ENCODE data around the gene WNT3.
"Not testable (repeated sequence)": the region's sequence is repeated elsewhere in the genome, so short reads cannot be mapped to it uniquely, and the experiment has no call there.

WNT3 gene

DNA sequence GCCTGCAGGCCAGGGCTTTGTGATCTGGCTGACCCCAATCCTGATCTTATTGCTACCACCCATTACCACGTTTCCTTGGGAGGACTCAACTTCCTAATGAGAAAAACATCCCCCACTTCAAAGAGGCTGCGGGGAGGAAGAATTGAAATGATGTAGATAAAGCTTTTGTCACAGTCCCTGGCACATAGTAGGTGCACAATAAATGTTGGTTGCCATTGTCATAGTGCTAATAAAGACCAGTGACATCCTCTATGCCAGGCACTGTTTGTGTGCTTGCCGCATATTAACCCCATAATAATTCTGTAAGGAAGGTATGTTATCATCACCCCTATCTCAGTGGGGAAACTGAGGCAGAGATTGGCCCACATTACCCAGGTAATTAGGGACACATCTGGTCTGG is 22.4 kb downstream of the WNT3 start:
- Mint-ChIP-seq H3K27ac (no peak overlapping the region), H3K4me1 (peaks cover 11% of the 10 kb centered on the region), H3K4me3 (no peak overlapping the region), H3K27me3 (ENCODE audit: low read depth, poor library complexity) (peaks cover 26% of the 10 kb centered on the region), H3K9me3 (no peaks in the 10 kb centered on the region), H3K36me3 (ENCODE audit: low read depth) (no peaks in the 10 kb centered on the region)
- DNase-seq = no peak
- no peak for TF ChIP-seq CTCF (IDR thresholded peaks at IDR 0.05)

- H3K27ac Mint-ChIP-seq = no peak overlapping the region
- H3K27me3 Mint-ChIP-seq (ENCODE audit: low read depth, poor library complexity) = peaks cover 28% of the 10 kb centered on the region
- DNase-seq = no peak
- H3K4me3 Mint-ChIP-seq = no peak overlapping the region
- H3K9me3 Mint-ChIP-seq = no peaks in the 10 kb centered on the region
- no peaks in the 10 kb centered on the region for H3K36me3 Mint-ChIP-seq (ENCODE audit: low read depth)
- peaks cover 17% of the 10 kb centered on the region for H3K4me1 Mint-ChIP-seq
- no peak for TF ChIP-seq CTCF (IDR thresholded peaks at IDR 0.05)
Observed at GRCh38 chr17:46795379-46795952, 23.0 kb downstream of the WNT3 start.

DNA sequence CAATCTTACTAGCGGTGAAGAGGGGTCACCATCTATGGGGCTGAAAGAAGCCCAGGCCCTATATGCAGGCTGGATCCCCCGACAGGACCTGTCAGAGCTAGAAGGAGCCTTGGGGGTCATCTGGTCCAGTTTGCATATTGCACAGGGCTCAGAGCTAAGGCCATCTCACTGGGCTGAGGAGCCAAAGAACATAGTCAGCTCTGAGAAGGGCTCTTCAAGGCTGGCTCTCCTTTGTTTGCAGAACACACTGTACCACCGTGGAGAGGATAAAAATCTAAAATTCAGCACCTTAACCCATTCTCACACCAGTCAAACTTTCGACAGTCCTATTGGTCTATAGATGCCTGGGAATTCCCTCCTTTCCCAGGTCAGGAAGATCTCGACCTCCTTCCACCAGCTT is 24.2 kb downstream of the WNT3 start:
- peaks cover under 1% of the 10 kb centered on the region for H3K9me3 Mint-ChIP-seq
- no peak overlapping the region for H3K4me3 Mint-ChIP-seq
- H3K4me1 Mint-ChIP-seq = peaks cover 20% of the 10 kb centered on the region
- no peak for DNase-seq
- H3K27ac Mint-ChIP-seq = no peak overlapping the region
- peaks cover 29% of the 10 kb centered on the region for H3K27me3 Mint-ChIP-seq (ENCODE audit: low read depth, poor library complexity)
- TF ChIP-seq CTCF (IDR thresholded peaks at IDR 0.05) = no peak
- no peaks in the 10 kb centered on the region for H3K36me3 Mint-ChIP-seq (ENCODE audit: low read depth)

DNA sequence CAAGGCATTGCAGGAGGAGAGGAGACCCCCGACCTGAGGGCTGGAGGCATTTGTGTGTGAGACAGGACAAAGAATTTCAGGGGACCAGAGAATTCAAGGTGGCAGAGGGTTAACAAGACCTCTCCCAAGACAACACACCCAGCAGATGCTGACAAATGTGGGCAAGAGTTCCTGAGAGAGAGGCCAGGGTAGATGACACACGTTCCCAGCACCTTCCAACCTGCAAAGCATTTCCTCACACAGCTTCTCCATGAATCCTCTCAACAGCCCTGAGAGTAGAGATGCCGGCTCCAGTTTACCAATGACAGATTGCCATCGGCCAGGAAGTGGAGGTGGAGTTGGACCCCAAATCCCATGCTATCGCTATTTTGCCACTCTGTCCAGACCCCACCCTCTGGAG is 25.0 kb downstream of the WNT3 start:
- no peaks in the 10 kb centered on the region for H3K36me3 Mint-ChIP-seq (ENCODE audit: low read depth)
- H3K4me1 Mint-ChIP-seq = peaks cover 20% of the 10 kb centered on the region
- no peak overlapping the region for H3K27ac Mint-ChIP-seq
- H3K27me3 Mint-ChIP-seq (ENCODE audit: low read depth, poor library complexity) = peaks cover 31% of the 10 kb centered on the region
- H3K4me3 Mint-ChIP-seq = no peak overlapping the region
- no peak for TF ChIP-seq CTCF (IDR thresholded peaks at IDR 0.05)
- H3K9me3 Mint-ChIP-seq = peaks cover 3% of the 10 kb centered on the region
- no peak for DNase-seq

DNA sequence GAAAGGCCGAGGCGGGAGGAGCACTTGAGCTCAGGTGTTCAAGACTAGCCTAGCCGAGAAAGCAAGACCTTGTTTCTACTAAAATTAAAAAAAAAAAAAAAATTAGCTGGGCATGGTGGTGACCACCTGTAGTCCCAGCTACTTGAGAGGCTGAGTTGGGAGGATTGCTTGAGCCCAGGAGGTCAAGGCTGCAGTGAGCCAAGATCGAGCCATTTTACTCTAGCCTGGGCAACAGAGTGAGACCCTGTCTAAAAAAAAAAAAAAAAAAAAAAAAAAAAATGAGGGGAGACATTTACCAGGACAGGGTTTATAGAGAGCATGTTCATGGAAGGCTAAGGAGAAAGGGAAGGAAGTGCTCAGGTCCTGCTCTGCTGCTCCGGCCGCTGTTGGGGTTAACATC is 25.5 kb downstream of the WNT3 start:
- H3K27ac Mint-ChIP-seq; H3K4me3 Mint-ChIP-seq; H3K36me3 Mint-ChIP-seq (ENCODE audit: low read depth); DNase-seq; H3K9me3 Mint-ChIP-seq: not testable (repeated sequence)
- H3K27me3 Mint-ChIP-seq (ENCODE audit: low read depth, poor library complexity) = peaks cover 30% of the 10 kb centered on the region
- peaks cover 20% of the 10 kb centered on the region for H3K4me1 Mint-ChIP-seq

DNA sequence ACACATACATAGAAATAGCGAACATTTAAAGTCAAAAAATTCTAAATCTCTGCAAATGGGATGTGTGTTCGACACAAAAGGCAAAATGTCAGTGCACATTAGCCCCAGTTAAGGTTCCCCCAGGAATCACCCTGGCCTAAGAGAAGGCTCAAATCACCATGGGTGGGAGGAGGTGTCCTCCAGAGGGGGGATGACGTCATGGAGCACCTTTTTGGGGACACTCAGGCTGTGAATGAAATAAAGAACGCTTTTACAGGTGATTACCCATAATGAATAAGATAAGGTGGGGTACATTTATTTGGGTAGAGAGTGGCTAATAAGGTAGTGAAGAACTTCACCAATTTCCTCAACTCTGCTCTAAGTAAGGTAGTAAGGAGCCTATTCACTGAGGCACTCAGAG is 26.4 kb downstream of the WNT3 start:
- peaks cover 3% of the 10 kb centered on the region for H3K9me3 Mint-ChIP-seq
- no peak overlapping the region for H3K4me3 Mint-ChIP-seq
- no peak for DNase-seq
- TF ChIP-seq CTCF (IDR thresholded peaks at IDR 0.05) = no peak
- H3K4me1 Mint-ChIP-seq = peaks cover 20% of the 10 kb centered on the region
- H3K36me3 Mint-ChIP-seq (ENCODE audit: low read depth) = no peaks in the 10 kb centered on the region
- H3K27ac Mint-ChIP-seq = no peak overlapping the region
- H3K27me3 Mint-ChIP-seq (ENCODE audit: low read depth, poor library complexity) = peaks cover 30% of the 10 kb centered on the region
